ENCODE results near the gene SMARCA2. TPM values are rescaled to one million over a fixed set of nuclear protein-coding genes. Genes with fewer than 3 reads are reported as not detected.

The SMARCA2 gene
- total RNA-seq, 1 donor from 2014 or later, result 206 TPM

- intact Hi-C loops (cut with micrococcal nuclease), result loop anchor here (1.0 to 5.0 kb wide), 16 partner anchors 39 to 1743 kb away; partner anchors contain the start of genes KANK1, PUM3, RFX3 and VLDLR
These were observed 647 bp downstream of the SMARCA2 start for GRCh38 chr9:2015581-2016407.

GRCh38 chr9:2016408-2017330 is 1.5 kb downstream of the SMARCA2 start:
- intact Hi-C loops (cut with micrococcal nuclease), result loop anchor here (2.0 to 5.0 kb wide), 9 partner anchors 70 to 1744 kb away; partner anchors contain the start of gene KANK1

GRCh38 chr9:2017331-2018161 is 2.4 kb downstream of the SMARCA2 start:
- intact Hi-C loops (cut with micrococcal nuclease), result loop anchor here (2.0 to 5.0 kb wide), 9 partner anchors 69 to 1745 kb away; partner anchors contain the start of gene KANK1

GRCh38 chr9:2018162-2018643 is 3.1 kb downstream of the SMARCA2 start:
- intact Hi-C loops (cut with micrococcal nuclease), result loop anchor here (5.0 kb wide), 6 partner anchors 76 to 1746 kb away; partner anchors contain the start of gene KANK1

- intact Hi-C loops (cut with micrococcal nuclease), result loop anchor here (1.0 to 5.0 kb wide), 8 partner anchors 35 to 1747 kb away; partner anchors contain the start of gene KANK1
These were observed 3.8 kb downstream of the SMARCA2 start for GRCh38 chr9:2018764-2019558.

GRCh38 chr9:2019723-2020122 is 4.6 kb downstream of the SMARCA2 start:
- intact Hi-C loops (cut with micrococcal nuclease), result loop anchor here (1.0 to 10.0 kb wide), 9 partner anchors 35 to 1747 kb away; partner anchors contain the start of gene KANK1

GRCh38 chr9:2021731-2022130 is 6.6 kb downstream of the SMARCA2 start:
- intact Hi-C loops (cut with micrococcal nuclease), result loop anchor here (2.0 to 10.0 kb wide), 2 partner anchors 137 to 633 kb away; no protein-coding TSS in a partner anchor

GRCh38 chr9:2022560-2022959 is 7.4 kb downstream of the SMARCA2 start:
- intact Hi-C loops (cut with micrococcal nuclease), result loop anchor here (2.0 to 10.0 kb wide), 2 partner anchors 136 to 632 kb away; no protein-coding TSS in a partner anchor

- intact Hi-C loops (cut with micrococcal nuclease), result loop anchor here (2.0 to 10.0 kb wide), 2 partner anchors 136 to 632 kb away; no protein-coding TSS in a partner anchor
These were observed 7.9 kb downstream of the SMARCA2 start for GRCh38 chr9:2023042-2023441.

GRCh38 chr9:2023532-2023931 is 8.4 kb downstream of the SMARCA2 start:
- intact Hi-C loops (cut with micrococcal nuclease), result loop anchor here (2.0 to 10.0 kb wide), 2 partner anchors 135 to 631 kb away; no protein-coding TSS in a partner anchor

- intact Hi-C loops (cut with micrococcal nuclease), result loop anchor here (10.0 kb wide), 1 partner anchor 630 kb away; no protein-coding TSS in a partner anchor
These were observed 10.0 kb downstream of the SMARCA2 start for GRCh38 chr9:2024888-2025782.

GRCh38 chr9:2026220-2026997 is 11.3 kb downstream of the SMARCA2 start:
- intact Hi-C loops (cut with micrococcal nuclease), result loop anchor here (1.0 to 10.0 kb wide), 2 partner anchors 28 to 628 kb away; no protein-coding TSS in a partner anchor

- intact Hi-C loops (cut with micrococcal nuclease), result loop anchor here (10.0 kb wide), 1 partner anchor 627 kb away; no protein-coding TSS in a partner anchor
These were observed 12.5 kb downstream of the SMARCA2 start for GRCh38 chr9:2027543-2028160.

- intact Hi-C loops (cut with micrococcal nuclease), result loop anchor here (10.0 kb wide), 1 partner anchor 626 kb away; no protein-coding TSS in a partner anchor
These were observed 13.7 kb downstream of the SMARCA2 start for GRCh38 chr9:2028888-2029287.

GRCh38 chr9:2029666-2030170 is 14.6 kb downstream of the SMARCA2 start:
- intact Hi-C loops (cut with micrococcal nuclease), result loop anchor here (10.0 kb wide), 1 partner anchor 625 kb away; no protein-coding TSS in a partner anchor

- intact Hi-C loops (cut with micrococcal nuclease), result no loop called here
These were observed 17.1 kb downstream of the SMARCA2 start for GRCh38 chr9:2032234-2032633.
